ENCODE results near the gene CAPS2.

GRCh38 chr12:75289753-75290152 is 40.4 kb downstream of the CAPS2 start:
- TF ChIP-seq POLR2A (IDR thresholded peaks at IDR 0.05; ENCODE audit: low read length) (no peak), GATA1 (IDR thresholded peaks at IDR 0.05; ENCODE audit: low read depth, low read length) (no peak)
